Measurements from ENCODE around the gene MALT1.
A peak's percentile ranks its signal among the peaks of the same experiment; 100 is the strongest.
"Not testable (repeated sequence)": the region's sequence is repeated elsewhere in the genome, so short reads cannot be mapped to it uniquely, and the experiment has no call there.

Gene MALT1, protein sequence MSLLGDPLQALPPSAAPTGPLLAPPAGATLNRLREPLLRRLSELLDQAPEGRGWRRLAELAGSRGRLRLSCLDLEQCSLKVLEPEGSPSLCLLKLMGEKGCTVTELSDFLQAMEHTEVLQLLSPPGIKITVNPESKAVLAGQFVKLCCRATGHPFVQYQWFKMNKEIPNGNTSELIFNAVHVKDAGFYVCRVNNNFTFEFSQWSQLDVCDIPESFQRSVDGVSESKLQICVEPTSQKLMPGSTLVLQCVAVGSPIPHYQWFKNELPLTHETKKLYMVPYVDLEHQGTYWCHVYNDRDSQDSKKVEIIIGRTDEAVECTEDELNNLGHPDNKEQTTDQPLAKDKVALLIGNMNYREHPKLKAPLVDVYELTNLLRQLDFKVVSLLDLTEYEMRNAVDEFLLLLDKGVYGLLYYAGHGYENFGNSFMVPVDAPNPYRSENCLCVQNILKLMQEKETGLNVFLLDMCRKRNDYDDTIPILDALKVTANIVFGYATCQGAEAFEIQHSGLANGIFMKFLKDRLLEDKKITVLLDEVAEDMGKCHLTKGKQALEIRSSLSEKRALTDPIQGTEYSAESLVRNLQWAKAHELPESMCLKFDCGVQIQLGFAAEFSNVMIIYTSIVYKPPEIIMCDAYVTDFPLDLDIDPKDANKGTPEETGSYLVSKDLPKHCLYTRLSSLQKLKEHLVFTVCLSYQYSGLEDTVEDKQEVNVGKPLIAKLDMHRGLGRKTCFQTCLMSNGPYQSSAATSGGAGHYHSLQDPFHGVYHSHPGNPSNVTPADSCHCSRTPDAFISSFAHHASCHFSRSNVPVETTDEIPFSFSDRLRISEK

GRCh38 chr18:58671111-58671631 is at the start of gene MALT1:
MALT1 (plus strand) TSS chr18:58671465; CDS start chr18:58671644, 179 bp downstream.
- DNase-seq (ENCODE audit: low read depth, low spot score): peak; percentile 65

DNA sequence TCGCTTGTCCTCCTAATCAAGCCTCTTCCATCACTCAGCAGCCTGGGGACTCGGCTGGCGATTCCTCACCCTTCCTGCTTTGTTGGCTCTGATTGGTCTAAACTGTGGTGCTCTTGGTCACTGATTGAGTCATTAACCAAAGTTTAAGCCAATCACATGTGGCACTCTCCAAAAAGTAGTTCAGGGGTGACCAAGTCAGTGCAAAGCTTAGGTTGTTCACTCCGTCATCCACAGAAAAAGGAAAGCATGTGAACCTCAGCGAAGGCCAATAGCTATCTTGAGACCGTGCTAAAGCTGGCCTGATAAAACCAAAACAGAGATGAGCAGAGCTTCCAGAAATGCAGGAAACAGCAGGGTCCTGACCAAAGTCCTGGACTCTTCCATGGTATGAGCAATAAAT is 47.3 kb upstream of the MALT1 start:
- no peak for DNase-seq (ENCODE audit: low read depth, low spot score)

DNA sequence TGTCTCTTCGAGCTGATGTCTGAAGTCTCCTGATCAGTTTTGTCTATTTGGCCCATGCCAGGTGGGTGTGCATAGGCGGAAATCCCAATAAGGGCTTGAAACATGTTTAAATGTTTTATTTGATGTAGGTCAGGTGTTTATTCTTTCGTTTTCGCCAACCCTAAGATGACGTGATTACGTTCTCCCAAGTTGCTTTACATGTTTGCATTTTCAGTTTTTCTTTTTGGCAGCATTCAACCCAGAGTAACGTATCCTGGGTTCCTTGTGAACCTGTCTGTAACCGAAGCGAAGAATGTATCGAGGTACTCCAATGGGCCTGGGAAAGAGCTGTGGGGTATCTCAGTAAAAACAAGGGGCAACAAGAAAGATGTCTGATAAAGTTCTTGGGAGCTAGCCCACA is 45.4 kb upstream of the MALT1 start:
- no peak for DNase-seq (ENCODE audit: low read depth, low spot score)

DNA sequence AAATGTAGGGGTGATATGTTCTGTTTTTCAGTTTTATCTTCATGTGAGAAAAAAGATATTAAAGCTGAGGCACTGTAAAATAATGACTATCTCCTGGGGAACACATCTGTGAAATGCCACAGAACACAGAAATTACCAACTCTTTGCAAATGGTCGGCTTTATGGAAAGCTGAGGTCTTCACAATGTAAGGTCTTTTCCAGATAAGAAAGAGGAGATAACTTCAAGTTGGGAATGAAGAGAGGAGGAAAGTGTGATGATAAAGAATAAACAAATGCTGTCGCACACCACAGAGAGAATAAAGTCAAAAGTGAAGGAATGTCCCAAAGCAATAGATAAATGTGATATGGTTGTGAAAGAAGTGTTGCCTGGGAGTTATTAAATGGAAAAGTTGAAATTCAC is 41.2 kb upstream of the MALT1 start:
- no peak for DNase-seq (ENCODE audit: low read depth, low spot score)

GRCh38 chr18:58631301-58631700 is 40.0 kb upstream of the MALT1 start:
- DNase-seq (ENCODE audit: low read depth, low spot score): no peak

DNA sequence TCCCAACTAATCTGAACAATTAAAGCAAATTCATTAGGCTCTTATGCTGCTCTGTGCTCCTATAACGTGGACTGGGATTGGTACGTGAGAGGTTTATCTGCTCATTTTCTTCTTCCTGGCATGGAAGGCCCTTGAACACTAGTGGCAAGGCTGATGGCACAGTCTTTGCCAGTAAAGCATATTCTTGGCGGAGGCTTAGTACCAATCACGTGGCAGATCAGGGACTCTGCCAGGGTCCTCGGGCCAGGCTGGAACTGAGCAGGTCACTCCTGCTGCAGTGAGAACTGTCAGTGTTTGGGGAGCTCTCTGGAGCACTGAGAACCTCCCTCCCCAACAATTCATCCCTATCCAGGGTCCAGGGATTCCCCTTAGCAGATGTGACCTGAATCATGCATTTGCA is 38.7 kb upstream of the MALT1 start:
- no peak for DNase-seq (ENCODE audit: low read depth, low spot score)

GRCh38 chr18:58633874-58634273 is 37.4 kb upstream of the MALT1 start:
- DNase-seq (ENCODE audit: low read depth, low spot score): no peak

DNA sequence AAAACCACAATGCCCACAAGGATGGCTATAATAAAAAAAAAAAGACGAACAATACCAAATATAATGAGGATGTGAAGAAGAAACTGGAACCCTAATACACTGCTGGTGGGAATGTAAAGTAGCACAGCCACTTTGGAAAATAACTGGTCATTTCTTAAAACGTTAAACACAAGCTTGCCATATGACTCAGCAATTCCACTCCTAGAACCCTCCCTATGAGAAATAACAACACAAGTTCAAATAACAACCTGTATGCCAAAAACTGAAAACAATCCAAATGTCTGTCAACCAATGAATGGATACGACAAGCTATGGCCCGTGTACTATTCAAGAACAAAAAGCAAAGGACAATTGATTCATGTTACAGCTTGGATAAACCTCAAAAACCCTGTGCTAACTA is 35.4 kb upstream of the MALT1 start:
- peak; percentile 15 for DNase-seq (ENCODE audit: low read depth, low spot score)

DNA sequence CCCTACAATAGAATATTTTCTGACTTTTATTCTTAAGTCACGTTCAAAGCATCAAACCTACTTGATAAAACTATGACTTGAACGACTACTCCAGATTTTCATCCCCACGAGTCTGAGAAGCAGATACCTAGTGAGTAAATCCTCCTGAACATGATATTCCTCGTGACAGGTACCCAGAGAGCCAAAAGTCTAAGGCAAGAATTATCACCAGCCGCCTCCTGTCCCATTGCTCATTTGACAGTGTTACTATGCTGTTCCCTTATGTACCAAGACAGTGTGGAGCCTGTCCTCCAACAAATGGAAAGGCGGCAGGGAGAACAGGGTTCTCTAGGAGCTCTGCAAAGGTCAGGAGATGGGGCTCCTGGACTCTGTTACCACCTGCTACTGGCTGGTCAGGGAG is 34.1 kb upstream of the MALT1 start:
- DNase-seq (ENCODE audit: low read depth, low spot score): no peak

DNA sequence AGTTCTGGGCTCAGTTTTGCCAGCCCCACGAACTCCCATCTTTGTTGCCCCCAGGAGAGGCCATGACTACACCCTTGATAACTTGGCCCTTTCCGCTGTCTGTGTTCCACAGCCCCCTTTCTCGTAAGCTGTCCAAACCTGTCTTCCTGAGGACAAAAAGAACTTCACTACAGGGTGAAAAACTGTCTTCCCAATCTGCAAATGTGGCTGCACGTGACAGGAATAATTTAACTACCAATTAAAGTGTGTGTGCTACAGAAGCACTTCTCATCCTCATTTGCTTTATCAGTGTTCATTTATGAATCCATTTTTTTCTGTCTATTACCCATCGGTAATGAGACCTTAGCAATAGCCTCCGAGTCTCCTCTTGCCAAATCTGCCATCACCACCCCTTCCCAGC is 33.3 kb upstream of the MALT1 start:
- no peak for DNase-seq (ENCODE audit: low read depth, low spot score)

DNA sequence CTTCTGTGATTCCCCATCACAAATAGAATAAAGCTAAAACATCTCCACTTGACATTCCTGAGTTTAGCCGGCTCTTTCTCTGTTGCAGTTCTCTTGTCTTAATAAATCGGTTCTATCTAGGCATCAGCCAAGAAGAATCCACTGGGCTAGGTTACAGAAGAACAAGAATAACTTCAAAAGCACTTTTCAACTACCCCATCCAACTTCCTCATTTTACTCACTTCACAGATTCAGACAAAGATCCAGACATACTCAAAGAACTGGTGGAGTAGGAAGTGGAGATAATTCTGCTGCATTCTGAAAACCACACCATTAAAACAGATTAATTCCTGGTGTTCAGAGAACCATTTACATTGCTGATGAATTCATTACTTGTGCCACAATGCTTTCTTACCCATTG is 32.8 kb upstream of the MALT1 start:
- no peak for DNase-seq (ENCODE audit: low read depth, low spot score)

DNA sequence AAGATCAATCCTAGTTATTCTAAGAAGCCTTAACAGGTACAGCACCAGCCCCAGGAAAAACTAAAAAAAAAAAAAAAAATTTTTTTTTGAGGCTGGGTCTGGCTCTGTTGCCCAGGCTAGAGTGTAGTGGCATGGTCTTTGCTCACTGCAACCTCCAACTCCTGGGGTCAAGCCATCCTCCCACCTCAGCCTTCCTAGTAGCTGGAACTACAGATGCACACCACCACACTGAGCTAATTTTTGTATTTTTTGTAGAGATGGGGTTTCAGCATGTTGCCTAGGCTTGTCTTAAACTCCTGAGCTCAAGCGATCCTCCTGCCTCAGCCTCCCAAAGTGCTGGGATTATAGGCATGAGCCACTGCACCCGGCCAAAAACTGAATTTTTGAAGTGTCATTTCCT is 32.0 kb upstream of the MALT1 start:
- no peak for DNase-seq (ENCODE audit: low read depth, low spot score)

DNA sequence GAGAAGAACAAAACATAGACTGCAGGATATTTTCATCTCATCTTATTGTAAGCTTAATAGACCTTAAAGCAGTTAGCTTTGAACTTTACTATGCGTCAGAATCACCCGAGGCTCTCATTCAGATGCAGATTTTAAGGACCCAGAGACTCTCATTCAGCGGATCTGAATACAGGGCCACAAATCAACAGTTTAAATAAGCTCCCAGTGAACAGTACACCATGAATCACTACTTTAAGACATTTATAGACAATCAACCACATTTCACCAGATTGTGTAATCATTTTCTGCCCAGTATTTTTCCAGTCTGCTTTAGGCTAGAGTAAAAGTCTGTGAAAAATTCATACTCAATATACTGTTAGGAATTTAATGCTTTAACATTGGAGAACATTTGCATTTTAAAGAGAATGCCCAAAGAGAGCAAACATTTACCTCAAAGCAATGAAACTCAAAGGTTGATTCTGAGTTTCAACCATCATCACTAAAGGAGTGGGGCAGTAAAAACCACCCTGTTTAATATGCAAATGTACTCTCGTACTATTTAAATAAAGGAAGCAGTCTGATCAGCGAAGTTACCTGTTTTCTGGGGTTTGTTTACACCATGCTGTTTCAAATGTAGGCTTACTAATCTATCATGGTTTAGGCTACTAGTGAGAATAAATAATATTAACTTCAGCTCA is 31.4 kb upstream of the MALT1 start:
- no peak for DNase-seq (ENCODE audit: low read depth, low spot score)

DNA sequence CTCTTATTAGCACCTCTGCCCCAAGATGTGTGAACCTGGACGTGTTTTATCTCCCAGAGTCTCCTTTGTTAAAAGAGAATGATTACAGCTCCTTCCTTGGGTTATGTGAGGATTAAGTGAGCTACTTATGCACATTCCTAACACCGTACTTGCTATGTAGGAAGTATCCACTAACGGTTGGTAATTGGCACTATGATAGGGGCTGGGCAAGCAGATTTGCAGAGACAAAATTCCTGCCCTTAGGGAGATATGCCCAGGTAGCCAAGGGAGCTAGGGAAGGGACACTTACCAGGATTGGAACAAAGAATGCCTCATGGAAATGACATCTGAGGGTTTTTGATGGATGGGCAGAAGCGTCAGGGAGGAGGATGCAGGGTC is 30.8 kb upstream of the MALT1 start:
- DNase-seq (ENCODE audit: low read depth, low spot score): no peak

GRCh38 chr18:58640891-58641610 is 30.2 kb upstream of the MALT1 start:
- no peak for DNase-seq (ENCODE audit: low read depth, low spot score)

GRCh38 chr18:58643557-58643956 is 27.7 kb upstream of the MALT1 start:
- DNase-seq (ENCODE audit: low read depth, low spot score): not testable (repeated sequence)

DNA sequence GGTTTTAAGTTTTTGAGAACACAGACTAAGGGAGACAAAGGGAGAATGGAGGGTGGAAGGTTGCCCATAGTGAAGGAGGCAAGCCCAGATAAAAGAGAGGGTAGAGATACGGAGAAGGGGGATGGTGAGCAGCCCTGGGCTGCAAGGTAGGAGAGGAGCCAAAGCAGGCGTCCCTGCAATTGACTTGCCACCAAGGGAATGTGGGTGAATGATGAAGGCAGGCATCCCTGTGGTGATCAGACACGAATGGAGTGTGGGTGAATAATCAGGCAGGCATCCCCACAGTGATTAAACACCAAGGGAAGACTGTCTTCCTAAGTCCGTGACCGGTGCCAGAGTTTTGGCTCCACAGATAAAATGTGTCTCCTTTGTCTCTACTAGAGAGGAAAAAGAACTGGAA is 25.9 kb upstream of the MALT1 start:
- DNase-seq (ENCODE audit: low read depth, low spot score): no peak

DNA sequence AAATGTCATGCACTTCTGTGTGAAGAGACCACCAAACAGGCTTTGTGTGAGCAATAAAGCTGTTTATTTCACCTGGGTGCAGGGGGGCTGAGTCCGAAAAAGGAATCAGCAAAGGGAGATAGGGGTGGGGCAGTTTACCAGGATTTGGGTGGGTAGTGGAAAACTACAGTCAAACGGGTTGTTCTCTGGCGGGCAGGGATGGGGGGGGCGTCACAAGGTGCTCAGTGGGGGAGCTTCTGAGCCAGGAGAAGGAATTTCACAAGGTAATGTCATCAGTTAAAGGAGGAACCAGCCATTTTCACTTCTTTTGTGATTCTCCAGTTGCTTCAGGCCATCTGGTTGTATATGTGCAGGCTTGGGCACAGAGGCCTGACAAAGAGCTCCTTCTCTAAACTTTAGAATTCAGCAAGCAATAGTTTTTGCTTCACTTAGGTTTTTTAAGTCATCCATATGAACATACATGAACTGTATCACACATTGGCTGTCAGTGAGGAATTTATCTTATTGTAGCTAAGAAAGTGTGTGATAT is 24.9 kb upstream of the MALT1 start:
- DNase-seq (ENCODE audit: low read depth, low spot score): no peak

DNA sequence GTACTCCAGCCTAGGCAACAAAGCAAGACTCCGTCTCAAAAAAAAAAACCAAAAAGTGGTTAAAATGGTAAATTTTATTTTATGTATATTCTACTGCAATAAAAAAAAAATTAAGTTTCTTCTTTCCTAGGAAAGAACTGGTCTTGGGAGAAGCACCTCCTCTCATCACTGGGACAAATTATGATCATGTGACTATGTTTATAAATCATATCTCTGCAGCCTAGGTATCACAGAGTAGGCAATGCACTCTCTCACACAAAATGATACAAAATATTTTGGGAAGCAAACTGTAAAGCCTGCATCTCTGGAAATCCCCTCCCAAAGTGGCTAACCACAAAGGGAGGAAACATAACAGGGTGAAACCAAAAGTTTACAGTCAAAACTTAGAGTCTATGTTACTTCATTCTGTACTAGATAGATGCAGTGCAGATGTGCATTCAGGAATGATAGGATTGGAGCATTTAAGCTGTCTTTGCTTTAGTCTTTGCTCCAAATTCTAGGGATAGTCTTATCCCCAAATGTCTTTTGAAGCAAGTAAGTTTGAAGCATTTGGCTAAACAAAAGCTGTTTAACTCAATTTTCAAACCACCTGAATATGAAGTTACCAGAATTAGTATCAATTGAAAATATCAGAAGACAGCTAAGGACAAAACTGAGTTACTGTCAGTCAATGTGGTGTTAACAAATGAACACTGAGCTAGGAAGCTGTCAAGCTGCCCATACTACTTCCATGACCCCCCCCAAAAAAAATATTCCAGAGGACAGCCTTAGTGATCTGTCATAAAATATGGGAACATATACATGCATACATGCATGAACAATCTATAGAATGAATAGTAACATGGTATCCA is 21.1 kb upstream of the MALT1 start:
- no peak for DNase-seq (ENCODE audit: low read depth, low spot score)

GRCh38 chr18:58650830-58651229 is 20.4 kb upstream of the MALT1 start:
- DNase-seq (ENCODE audit: low read depth, low spot score): not testable (repeated sequence)
